ENCODE data around the gene GRM5.
A peak's percentile ranks its signal among the peaks of the same experiment; 100 is the strongest.
"Not testable (repeated sequence)": the region's sequence is repeated elsewhere in the genome, so short reads cannot be mapped to it uniquely, and the experiment has no call there.

The GRM5 gene

GRCh38 chr11:88961621-88962020 is 104.2 kb downstream of the GRM5 start:
- DNase-seq, result not testable (repeated sequence)

- DNase-seq, result not testable (repeated sequence)
These were observed 105.9 kb downstream of the GRM5 start for GRCh38 chr11:88959857-88960256.

GRCh38 chr11:88950975-88951374 is 114.8 kb downstream of the GRM5 start:
- no peak for DNase-seq

DNA sequence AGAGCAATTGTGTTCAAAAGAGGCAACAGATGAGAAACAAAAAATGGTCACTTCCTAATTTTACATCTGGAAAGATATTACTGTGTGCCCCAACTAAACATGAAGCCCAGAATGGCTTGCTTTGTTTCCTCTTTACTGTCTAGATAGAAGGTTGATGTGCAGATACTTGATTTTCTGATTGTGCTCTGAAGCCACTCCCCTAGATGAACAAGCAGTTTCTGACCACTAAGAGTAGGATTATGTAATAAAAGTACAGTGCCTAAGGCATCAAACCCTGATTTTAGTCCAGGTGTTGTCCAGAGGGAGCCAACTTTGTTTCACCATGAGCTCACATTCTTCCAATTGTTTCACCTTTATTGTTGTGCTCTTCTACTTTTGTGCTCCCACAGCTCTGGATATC is 116.9 kb downstream of the GRM5 start:
- DNase-seq, result not testable (repeated sequence)

DNA sequence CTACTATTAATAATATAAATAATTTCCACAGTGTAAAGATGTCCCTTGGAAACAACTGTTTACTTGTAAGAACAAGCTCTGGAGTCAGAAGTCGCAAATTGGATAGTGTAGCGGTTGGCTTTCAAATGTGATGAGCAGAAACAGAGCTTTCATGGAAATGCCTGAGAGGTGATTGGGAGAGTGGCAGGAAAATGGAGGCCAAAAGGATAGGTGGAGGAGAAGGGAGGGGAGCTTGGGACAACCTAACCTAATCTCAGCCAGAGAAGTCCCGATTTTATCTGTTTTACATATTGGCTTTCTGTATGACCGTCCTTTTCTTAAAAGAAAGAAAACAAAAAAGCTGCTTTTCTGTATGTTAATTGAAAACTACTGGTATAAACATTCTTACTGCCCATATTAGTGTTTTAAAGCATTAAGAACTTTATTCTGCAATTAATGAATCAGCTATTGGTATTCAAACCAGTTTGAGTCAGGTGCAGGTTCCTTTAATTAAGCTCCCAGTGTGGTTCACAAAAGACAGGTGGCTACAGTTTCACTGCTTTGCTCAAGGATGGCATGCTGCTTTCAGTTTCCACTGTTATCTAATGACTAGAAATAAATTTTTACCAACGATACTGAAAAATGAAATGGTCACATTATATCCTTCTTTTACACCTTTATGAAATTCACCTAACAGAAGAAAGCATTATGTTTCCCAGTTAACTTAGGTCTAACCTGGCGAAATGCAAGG is 117.8 kb downstream of the GRM5 start:
- not testable (repeated sequence) for DNase-seq

- peak; percentile 39 for DNase-seq
These were observed 136.1 kb downstream of the GRM5 start for GRCh38 chr11:88929665-88930064.

DNA sequence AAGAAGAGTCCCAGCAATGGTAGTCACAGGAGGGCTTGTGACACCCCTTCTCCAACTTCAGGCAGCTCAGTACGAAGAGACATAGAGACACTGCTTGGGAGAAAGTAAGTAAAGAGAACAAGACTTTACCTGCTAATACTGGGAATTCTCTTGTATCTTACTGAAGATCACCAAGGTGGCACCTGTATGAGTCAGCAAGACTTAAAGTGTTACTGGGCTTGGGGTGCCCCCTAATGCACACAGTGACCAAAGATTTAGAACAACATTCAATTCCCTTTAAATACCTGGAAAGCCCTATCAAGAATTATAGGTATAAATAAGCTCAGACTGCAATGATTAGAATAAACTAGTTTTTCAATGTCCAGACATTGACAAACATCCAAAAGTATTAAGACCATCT is 148.7 kb downstream of the GRM5 start:
- DNase-seq, result not testable (repeated sequence)

DNA sequence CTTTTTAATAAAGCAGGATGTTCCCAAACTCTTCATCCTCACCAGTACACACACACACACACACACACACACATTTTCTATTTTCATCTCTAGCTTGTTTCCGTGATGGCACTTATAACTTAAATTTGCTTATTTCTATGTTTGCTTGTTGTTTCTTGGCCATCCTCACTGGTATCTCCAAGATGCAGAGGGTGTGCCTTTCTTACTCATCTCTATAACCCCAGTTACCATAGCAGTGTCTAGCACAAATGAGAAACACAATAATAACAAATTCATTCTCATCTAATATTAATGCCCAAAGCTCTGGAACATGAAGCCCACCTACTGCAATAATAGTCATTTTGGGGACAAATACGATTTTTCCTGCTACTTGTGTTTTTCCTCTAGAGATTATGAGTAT is 156.3 kb downstream of the GRM5 start:
- DNase-seq, result no peak

- not testable (repeated sequence) for DNase-seq
These were observed 164.3 kb downstream of the GRM5 start for GRCh38 chr11:88901436-88901835.

DNA sequence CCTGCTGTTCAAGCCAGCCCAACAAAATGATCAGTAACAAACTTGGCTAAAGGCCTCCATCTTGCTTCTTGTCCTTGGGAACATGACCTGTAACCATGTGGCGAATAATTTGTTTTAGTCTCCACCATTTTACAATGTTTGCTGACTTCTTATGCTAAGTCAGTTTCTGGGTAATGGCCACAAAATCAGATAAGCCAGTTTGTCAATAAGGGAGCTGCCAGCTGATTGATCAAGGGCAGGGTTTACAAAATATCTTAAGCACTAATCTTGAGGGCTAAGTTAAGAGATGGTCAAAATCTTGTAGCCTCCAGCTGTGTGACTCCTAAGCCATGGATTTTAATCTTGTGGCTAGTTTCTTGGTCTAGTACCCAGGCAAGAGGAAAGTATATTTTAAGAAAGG is 176.9 kb downstream of the GRM5 start:
- DNase-seq, result not testable (repeated sequence)

- DNase-seq, result peak; percentile 35
These were observed 179.0 kb downstream of the GRM5 start for GRCh38 chr11:88886796-88887195.

- DNase-seq, result not testable (repeated sequence)
These were observed 183.0 kb downstream of the GRM5 start for GRCh38 chr11:88882800-88883199.

GRCh38 chr11:88861618-88862017 is 204.2 kb downstream of the GRM5 start:
- no peak for DNase-seq

- not testable (repeated sequence) for DNase-seq
These were observed 205.4 kb downstream of the GRM5 start for GRCh38 chr11:88860431-88860830.

- DNase-seq, result not testable (repeated sequence)
These were observed 211.8 kb downstream of the GRM5 start for GRCh38 chr11:88853963-88854362.

DNA sequence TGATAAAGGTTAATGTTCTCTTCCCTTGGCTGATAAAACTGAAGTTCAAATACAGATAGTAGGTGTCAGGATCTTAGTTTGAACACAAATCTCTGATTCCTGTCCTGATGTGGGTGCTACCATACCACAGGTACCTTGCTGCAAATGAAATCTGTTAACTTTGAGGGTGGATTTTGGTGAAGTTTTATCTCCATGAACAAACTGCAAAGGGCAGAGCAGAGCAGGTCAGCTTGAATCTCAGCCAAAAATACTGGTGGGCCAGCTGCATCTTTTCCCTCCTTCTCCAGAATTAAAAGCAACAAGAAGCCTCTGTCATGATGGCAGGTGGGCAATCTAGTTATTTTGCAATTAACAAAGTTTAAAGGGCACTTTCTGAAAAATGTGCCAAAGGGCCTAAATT is 214.2 kb downstream of the GRM5 start:
- DNase-seq, result not testable (repeated sequence)

DNA sequence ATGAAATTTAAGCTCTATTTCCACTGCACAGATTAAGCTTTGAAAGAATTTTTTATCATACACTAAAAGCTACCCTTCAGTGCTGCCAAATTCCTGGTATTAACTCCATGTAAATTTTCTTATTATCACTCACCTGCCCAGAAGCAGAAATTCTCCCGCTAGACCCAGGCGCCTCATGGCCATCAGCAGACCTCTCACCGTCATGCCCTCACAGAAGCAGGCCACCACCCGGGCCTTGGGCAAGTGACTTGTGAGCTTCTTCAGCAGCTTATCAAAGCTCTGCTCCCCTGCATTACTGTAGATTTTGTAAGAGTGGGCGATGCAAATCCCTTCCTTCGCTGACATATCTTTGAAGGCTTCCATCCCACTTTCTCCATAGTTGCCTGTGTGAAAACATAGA is 216.0 kb downstream of the GRM5 start:
- not testable (repeated sequence) for DNase-seq

DNA sequence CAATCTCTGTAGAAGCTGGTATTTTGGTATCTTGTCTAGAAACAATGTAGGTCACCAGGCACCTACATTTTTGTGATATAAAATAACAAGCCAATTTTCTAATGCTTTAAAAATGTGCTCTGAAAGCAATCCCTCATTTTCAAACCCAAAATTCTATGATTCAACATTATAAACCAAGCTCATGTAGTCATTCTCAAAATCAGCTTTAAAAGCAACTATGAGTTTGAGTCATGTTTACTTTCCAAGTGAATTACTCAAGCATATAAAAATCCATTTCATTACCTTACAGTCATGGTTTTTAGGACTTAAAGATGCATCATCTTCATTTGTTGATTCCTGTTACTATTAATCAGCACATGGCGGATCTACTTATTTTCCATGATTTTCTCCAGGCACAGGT is 216.4 kb downstream of the GRM5 start:
- peak; percentile 79 for DNase-seq

DNA sequence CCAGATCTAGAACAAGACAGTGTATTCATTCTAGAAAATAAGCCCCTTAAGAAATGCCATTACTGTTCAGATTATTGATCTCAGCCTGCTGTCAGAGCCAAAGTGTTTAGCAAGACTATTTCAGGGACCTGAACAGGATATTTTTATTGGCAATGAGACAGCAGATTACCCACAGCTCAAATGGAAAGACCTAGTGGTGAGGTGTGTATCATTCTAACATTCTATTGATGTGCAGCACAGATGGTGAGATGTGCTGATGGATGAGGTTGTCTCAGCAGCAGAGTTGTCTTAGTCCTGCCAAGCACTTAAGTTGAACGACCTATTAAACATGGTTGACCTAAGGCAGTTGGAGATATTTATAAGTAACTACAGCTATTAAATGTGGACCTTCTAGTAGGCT is 219.5 kb downstream of the GRM5 start:
- DNase-seq, result not testable (repeated sequence)

- DNase-seq, result not testable (repeated sequence)
These were observed 220.8 kb downstream of the GRM5 start for GRCh38 chr11:88844941-88845340.

GRCh38 chr11:88843766-88844426 is 221.9 kb downstream of the GRM5 start:
- DNase-seq, result not testable (repeated sequence)

DNA sequence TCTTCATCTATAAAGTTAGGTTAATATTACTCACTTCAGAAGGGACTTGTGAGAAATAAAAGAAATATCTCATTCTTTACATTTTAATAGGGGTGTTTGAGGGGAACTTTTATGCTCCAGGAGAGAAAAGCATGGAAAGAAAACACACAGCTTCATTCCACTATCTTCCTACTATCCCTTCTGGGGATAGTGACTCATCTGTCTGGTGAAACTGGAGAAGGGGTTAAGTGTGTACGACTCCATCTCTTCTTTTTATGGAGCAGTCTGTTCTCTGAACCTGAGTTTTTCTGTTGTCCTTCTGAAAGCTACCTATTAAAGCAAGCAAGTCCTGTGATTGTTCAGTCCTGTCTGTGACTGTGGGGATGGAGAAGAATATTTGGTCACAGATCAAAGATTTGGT is 227.6 kb downstream of the GRM5 start:
- peak; percentile 75 for DNase-seq

DNA sequence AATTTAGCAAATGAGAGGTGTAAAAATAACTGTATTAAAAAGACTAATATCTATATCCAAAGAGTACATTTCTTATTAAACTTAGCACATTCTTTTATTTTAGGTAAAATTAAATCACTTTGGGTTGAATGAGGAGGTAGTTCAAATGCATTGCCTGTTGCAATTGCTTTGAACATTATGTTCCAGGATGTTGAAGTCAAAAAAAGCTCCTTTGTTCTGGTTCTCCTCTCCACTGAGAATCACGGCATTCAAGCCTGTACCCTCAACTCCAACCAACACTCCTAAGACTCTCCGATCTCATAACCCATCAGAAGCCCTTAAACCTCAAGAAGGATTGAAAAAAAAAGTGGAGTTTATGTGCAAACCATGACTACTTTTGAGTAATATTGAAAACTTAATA is 230.1 kb downstream of the GRM5 start:
- not testable (repeated sequence) for DNase-seq

DNA sequence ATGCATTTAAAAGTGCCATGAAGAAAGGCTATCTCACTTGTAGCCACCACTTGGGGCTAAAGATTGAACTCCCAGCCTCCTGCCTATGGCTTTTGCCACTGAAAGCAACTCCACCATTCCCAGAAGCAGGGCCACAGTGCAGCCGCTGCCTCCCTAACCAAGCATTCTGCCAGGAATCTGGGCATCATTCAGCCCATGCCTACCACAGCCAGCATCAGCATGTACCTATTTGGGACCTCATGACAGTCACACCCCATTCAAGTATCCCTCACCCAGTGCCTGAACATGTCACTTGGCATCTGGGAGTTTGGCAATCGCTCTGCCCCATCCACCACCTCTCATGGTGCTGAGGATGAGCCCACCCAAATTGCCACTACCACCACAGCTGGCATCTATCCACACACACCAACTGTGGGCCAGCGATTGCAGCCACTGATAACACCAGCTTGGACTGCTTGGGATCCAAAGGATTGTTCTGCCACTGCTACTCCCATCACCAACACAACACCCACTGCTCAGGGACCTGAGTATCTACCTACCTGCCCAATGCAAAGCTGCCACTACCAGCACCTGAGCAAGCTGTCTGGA is 234.4 kb downstream of the GRM5 start:
- no peak for DNase-seq

Data from fibroblast of skin of right biceps (primary cell).